ENCODE data around the gene FAAH. TPM values are rescaled to one million over a fixed set of nuclear protein-coding genes. Genes with fewer than 3 reads are reported as not detected.
A peak's percentile ranks its signal among the peaks of the same experiment; 100 is the strongest.

The FAAH gene
- total and polyA plus RNA-seq, 10 of the 15 experiments (the other 5 are each of a cell fraction or from before 2014, with no cell fraction given) = 0.07 to 2.5 (median 0.64) TPM; not detected in 1

DNA sequence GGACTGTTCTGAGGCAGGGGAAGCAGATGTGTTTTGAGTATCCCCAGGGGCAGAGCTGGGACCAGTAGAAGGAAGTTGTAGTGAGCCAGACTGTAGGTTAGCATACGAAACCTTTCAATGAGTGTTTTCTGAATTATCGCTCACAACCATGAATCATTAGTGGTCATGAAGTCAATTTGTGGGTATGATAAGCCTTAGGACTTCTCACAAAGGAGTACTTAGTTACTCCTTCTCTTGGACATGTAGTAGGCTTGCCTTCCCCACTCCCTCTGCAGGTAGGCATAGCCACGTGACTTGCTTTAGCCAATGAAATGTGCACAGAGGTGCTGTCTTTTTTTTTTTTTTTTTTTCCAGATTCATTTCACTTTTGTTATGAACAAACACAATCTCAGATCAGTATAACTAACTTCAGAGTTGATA is 23.9 kb upstream of the FAAH start (continued):
- TF ChIP-seq, protein P1, sequence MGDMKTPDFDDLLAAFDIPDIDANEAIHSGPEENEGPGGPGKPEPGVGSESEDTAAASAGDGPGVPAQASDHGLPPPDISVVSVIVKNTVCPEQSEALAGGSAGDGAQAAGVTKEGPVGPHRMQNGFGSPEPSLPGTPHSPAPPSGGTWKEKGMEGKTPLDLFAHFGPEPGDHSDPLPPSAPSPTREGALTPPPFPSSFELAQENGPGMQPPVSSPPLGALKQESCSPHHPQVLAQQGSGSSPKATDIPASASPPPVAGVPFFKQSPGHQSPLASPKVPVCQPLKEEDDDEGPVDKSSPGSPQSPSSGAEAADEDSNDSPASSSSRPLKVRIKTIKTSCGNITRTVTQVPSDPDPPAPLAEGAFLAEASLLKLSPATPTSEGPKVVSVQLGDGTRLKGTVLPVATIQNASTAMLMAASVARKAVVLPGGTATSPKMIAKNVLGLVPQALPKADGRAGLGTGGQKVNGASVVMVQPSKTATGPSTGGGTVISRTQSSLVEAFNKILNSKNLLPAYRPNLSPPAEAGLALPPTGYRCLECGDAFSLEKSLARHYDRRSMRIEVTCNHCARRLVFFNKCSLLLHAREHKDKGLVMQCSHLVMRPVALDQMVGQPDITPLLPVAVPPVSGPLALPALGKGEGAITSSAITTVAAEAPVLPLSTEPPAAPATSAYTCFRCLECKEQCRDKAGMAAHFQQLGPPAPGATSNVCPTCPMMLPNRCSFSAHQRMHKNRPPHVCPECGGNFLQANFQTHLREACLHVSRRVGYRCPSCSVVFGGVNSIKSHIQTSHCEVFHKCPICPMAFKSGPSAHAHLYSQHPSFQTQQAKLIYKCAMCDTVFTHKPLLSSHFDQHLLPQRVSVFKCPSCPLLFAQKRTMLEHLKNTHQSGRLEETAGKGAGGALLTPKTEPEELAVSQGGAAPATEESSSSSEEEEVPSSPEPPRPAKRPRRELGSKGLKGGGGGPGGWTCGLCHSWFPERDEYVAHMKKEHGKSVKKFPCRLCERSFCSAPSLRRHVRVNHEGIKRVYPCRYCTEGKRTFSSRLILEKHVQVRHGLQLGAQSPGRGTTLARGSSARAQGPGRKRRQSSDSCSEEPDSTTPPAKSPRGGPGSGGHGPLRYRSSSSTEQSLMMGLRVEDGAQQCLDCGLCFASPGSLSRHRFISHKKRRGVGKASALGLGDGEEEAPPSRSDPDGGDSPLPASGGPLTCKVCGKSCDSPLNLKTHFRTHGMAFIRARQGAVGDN (IDR thresholded peaks at IDR 0.05) = peak; percentile 76; the same call in 1 of the 2 replicates
- TF ChIP-seq, protein P2, sequence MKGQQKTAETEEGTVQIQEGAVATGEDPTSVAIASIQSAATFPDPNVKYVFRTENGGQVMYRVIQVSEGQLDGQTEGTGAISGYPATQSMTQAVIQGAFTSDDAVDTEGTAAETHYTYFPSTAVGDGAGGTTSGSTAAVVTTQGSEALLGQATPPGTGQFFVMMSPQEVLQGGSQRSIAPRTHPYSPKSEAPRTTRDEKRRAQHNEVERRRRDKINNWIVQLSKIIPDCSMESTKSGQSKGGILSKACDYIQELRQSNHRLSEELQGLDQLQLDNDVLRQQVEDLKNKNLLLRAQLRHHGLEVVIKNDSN (IDR thresholded peaks at IDR 0.05; ENCODE audit: borderline replicate concordance, extremely low read length, insufficient read depth, low read depth, low read length) = peak; percentile 80

GRCh38 chr1:46372431-46372830 is 21.7 kb upstream of the FAAH start:
- Histone ChIP-seq H4K20me1 (ENCODE audit: control insufficient read depth, insufficient read depth) (no peaks in the 10 kb centered on the region), H3K79me2 (ENCODE audit: control insufficient read depth, insufficient read depth, low read length) (no peaks in the 10 kb centered on the region), H3K27me3 (replicated peaks in 1 of 2; ENCODE audit: control insufficient read depth in 2 of 2, insufficient read depth in 2 of 2, low read length in 1 of 2) (no peaks in the 10 kb centered on the region), H3K4me3 (no peak overlapping the region), H3K27ac (ENCODE audit: control insufficient read depth, insufficient read depth) (no peak overlapping the region), H3K9ac (ENCODE audit: control insufficient read depth, insufficient read depth, low read length) (no peak overlapping the region), H3K4me2 (ENCODE audit: control insufficient read depth, insufficient read depth) (no peak overlapping the region), H3K4me1 (ENCODE audit: control insufficient read depth, insufficient read depth, low read length) (peaks cover 25% of the 10 kb centered on the region), H3K36me3 (ENCODE audit: control insufficient read depth in 2 of 2, insufficient read depth in 2 of 2, low read length in 1 of 2) (peaks cover 2 to 6% of the 10 kb centered on the region in 2 experiments; a peak in 3 of 4 replicates), H2AFZ (ENCODE audit: control insufficient read depth, low read depth, low read length) (no peak overlapping the region), H3K9me3 (replicated peaks; ENCODE audit: control insufficient read depth, insufficient read depth, low read length) (no peaks in the 10 kb centered on the region)
- intact Hi-C loops (cut with micrococcal nuclease; ENCODE audit: unreplicated experiment) (no loop called here), in situ Hi-C loops (cut with MboI) (no loop called here)
- DNase-seq (ENCODE audit: low read depth, low spot score) (no peak), ATAC-seq (no peak), FAIRE-seq (no peak)
- WGBS (ENCODE audit: insufficient coverage, insufficient replicate concordance, low lambda C conversion rate, missing lambda C conversion rate) = 100% methylated on average over 1 of the region's 1 CpG
- no TSS peak for BruUV-seq (replicated peaks)
- TF ChIP-seq ZBTB40 (IDR thresholded peaks at IDR 0.05; ENCODE audit: borderline replicate concordance) (no peak), ATF7 (IDR thresholded peaks at IDR 0.05; ENCODE audit: low read depth) (no peak), ZBTB33 (IDR thresholded peaks at IDR 0.05) (no peak), HCFC1 (IDR thresholded peaks at IDR 0.05; ENCODE audit: low read length) (no peak), TCF7 (IDR thresholded peaks at IDR 0.05; ENCODE audit: borderline replicate concordance) (no peak), JUNB (IDR thresholded peaks at IDR 0.05) (no peak), TCF3 (IDR thresholded peaks at IDR 0.05; ENCODE audit: borderline replicate concordance, insufficient read depth, low read depth, low read length) (no peak), SPI1 (IDR thresholded peaks at IDR 0.05; ENCODE audit: borderline replicate concordance, insufficient read depth, low read depth, low read length) (no peak)
- POLR2A ChIA-PET = no interaction called here
- CTCF ChIA-PET = no interaction called here
- RAD21 ChIA-PET (ENCODE audit: unreplicated experiment) = no interaction called here
- SMC1A ChIA-PET (ENCODE audit: uncharacterized antibody, unreplicated experiment) = no interaction called here
